Cardiac septum (tissue), 1 donor: ENCODE data around the gene LACRT. TPM values are rescaled to one million over a fixed set of nuclear protein-coding genes. Genes with fewer than 3 reads are reported as not detected.

Source experiments
- total RNA-seq: library from RNA; stranded (reverse); fragmentation: NEBNext Ultra II Directional; extraction: Animal tissue kit (Norgen Biotek cat#: 25700); gene quantifications from one replicate; pipeline ENCODE4 v1.2.1, GENCODE V29; 2021
- donor health status: DM: no; HTN: no; CAD: no.

LACRT gene
- total RNA-seq, 1 donor from 2014 or later = not detected

Other genes with a start within 250 kb of the LACRT start
- 48.2 TPM for gene ITGA5, start 215.6 kb downstream of the LACRT start, total RNA-seq
- not detected for gene GTSF1, start 161.3 kb downstream of the LACRT start, total RNA-seq
- gene NCKAP1L, start 137.1 kb downstream of the LACRT start, total RNA-seq = 4.5 TPM
- 2.4 TPM for gene PDE1B, start 85.3 kb downstream of the LACRT start, total RNA-seq
- gene PPP1R1A, start 46.2 kb downstream of the LACRT start, total RNA-seq = 37.9 TPM
- not detected for gene DCD, start 13.5 kb upstream of the LACRT start, total RNA-seq
- not detected for gene MUCL1, start 219.6 kb upstream of the LACRT start, total RNA-seq